Lower leg skin (tissue), 4 donors: Measurements from ENCODE around the gene ZNF396. TPM values are rescaled to one million over a fixed set of nuclear protein-coding genes. Genes with fewer than 3 reads are reported as not detected.

Source experiments
- DNase-seq, 2 donors: peaks; one replicate each; pipeline ENCODE4 v3.0.0-alpha.2; 2019; ENCODE audit warnings: low spot score in 2 of 2
- H3K4me3 ChIP-seq: fragments of 200-600 bp; sonication (generic); 2 replicates; pipeline ENCODE4 v1.5.1; 2017; ENCODE audit warnings: mild to moderate bottlenecking, low read depth; ENCODE audit not compliant: poor library complexity, severe bottlenecking
- CTCF ChIP-seq, 3 donors: fragments of 450-650 bp; IDR thresholded peaks; one replicate each; pipeline ENCODE4 v1.5.1; 2016; ENCODE audit warnings: antibody characterized with exemption in 3 of 3, mild to moderate bottlenecking in 3 of 3, moderate library complexity in 2 of 3
- POLR2A ChIP-seq, 2 donors: fragments of 450-650 bp; IDR thresholded peaks; one replicate each; pipeline ENCODE4 v1.6.1; 2016 to 2017; ENCODE audit warnings: antibody characterized with exemption in 2 of 2, mild to moderate bottlenecking in 1 of 2, moderate library complexity in 1 of 2
- WGBS, 2 donors: methylation state at CpG; one replicate each; pipeline ENCODE4 v1.1.5; 2018; 5-methylcytosine and 5-hydroxymethylcytosine counted together
- intact Hi-C: fragments of 100-400 bp; cut with DNase I; formaldehyde crosslinking; loops from one replicate; pipeline ENCODE4 v1.15.0; 2023; ENCODE audit warnings: low total_unique reads
- total RNA-seq, 4 donors: library from RNA; depleted of rRNA; stranded (reverse); fragments of >200 nt; gene quantifications; one replicate each; pipeline ENCODE4 v1.1.0, GENCODE V29; 2016

The ZNF396 gene
- total RNA-seq: 1 to 10 TPM in 3 of 4 donors, under 1 TPM in 1; 0.30 to 2.1 (median 1.1) TPM

GRCh38 chr18:35376742-35377695, at the start of gene ZNF396:
Gene ZNF396, minus strand, starts transcription at chr18:35377337. Its CDS starts 3,045 bp downstream, at chr18:35374292.
- TF ChIP-seq CTCF (IDR thresholded peaks at IDR 0.05) (no peak), POLR2A (IDR thresholded peaks at IDR 0.05) (no peak)
- peak; percentile 70 to 96 for DNase-seq
- H3K4me3 ChIP-seq: peak within 1 kb of the TSS; percentile 72
- WGBS, 2 donors: 3% methylated on average over 65 to 72 of the region's 78 CpGs
- intact Hi-C loops: no loop called here

GRCh38 chr18:35426786-35427185, 49.6 kb upstream of the ZNF396 start:
- DNase-seq: no peak
- intact Hi-C loops: no loop called here
- 74 to 84% methylated on average over 5 of the region's 5 CpGs for WGBS, 2 donors
- TF ChIP-seq POLR2A (IDR thresholded peaks at IDR 0.05): no peak
- TF ChIP-seq CTCF (IDR thresholded peaks at IDR 0.05): no peak
- H3K4me3 ChIP-seq: no peak overlapping the region

- TF ChIP-seq CTCF (IDR thresholded peaks at IDR 0.05) (no peak), POLR2A (IDR thresholded peaks at IDR 0.05) (no peak)
- intact Hi-C loops: no loop called here
- WGBS, 2 donors: 92 to 94% methylated on average over 3 of the region's 3 CpGs
- no peak overlapping the region for H3K4me3 ChIP-seq
- no peak for DNase-seq
Measured at GRCh38 chr18:35424356-35424755, 47.2 kb upstream of the ZNF396 start.

DNA sequence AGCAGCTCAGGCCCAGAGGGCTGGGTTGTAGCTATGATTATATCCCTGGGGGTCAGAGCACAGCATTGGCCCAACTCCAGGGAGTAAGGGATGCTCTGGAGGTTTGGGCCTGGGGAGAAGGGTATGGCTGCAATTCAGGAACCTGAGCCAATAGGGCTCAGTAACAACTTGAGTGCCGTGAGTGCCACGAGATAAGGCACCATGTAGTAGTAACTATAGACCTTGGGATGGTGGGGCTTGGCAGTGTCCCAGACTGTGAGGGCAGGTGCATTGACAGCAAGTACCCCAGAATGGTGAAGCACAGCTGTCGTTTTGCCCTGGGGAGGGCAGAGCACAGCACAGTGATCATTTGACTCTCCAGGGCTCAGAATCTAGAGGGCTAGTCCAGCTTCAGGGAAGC, 45.1 kb upstream of the ZNF396 start:
- DNase-seq: no peak
- intact Hi-C loops: no loop called here
- no peak for TF ChIP-seq CTCF (IDR thresholded peaks at IDR 0.05)
- no peak for TF ChIP-seq POLR2A (IDR thresholded peaks at IDR 0.05)
- no peak overlapping the region for H3K4me3 ChIP-seq
- WGBS, 2 donors: 68 to 77% methylated on average over 3 of the region's 3 CpGs

DNA sequence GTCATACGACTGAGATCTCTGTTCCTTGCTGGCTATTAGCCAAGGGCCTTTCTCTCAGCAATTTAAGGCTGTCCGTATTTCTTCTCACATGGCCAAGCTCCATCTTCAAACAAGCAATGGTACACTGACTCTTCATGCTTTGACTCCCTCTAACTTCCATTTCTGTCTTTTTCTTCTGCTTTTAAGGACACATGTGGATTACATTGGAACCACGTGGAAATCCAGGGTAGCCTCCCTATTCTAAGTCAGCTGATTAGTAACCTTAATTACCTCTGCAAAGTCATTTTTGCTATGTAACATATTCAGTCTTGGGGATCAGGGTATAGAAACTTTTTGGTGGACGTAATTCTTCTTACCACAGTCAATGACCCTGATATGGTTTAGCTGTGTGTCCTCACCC, 41.5 kb upstream of the ZNF396 start:
- H3K4me3 ChIP-seq: no peak overlapping the region
- DNase-seq: no peak
- 71 to 78% methylated on average over 4 of the region's 4 CpGs for WGBS, 2 donors
- TF ChIP-seq CTCF (IDR thresholded peaks at IDR 0.05) (no peak), POLR2A (IDR thresholded peaks at IDR 0.05) (no peak)
- intact Hi-C loops: no loop called here
